DOHH2 (cell line): Measurements from ENCODE around the gene LAIR1.

Experiments
- H3F3A ChIP-seq: fragments of 200-600 bp; sonication (generic), shearing (Covaris generic); 2 replicates; pipeline ENCODE4 v1.6.0; 2016; ENCODE audit warnings: antibody characterized with exemption, mild to moderate bottlenecking; ENCODE audit not compliant: control insufficient read depth, insufficient read depth
- H3K27ac ChIP-seq: fragments of 200-600 bp; sonication (generic); 2 replicates; pipeline ENCODE4 v1.5.1; 2014; ENCODE audit warnings: low read depth, mild to moderate bottlenecking, low read length, moderate library complexity
- H3K27me3 ChIP-seq: fragments of 200-600 bp; sonication (generic); 2 replicates; pipeline ENCODE4 v1.6.1; 2014; ENCODE audit warnings: mild to moderate bottlenecking, low read length, mixed read lengths; ENCODE audit not compliant: control insufficient read depth
- H3K36me3 ChIP-seq: fragments of 200-600 bp; sonication (generic); 2 replicates; pipeline ENCODE4 v1.6.1; 2014; ENCODE audit warnings: mild to moderate bottlenecking, low read length, moderate library complexity, mixed read lengths; ENCODE audit not compliant: control insufficient read depth
- H3K4me1 ChIP-seq: fragments of 200-600 bp; sonication (generic); 2 replicates; pipeline ENCODE4 v1.6.1; 2014; ENCODE audit warnings: mild to moderate bottlenecking, low read length, mixed read lengths; ENCODE audit not compliant: control insufficient read depth
- H3K4me2 ChIP-seq: fragments of 200-600 bp; sonication (generic); 2 replicates; pipeline ENCODE4 v1.6.0; 2014; ENCODE audit warnings: mild to moderate bottlenecking, low read length, moderate library complexity
- H3K4me3 ChIP-seq: fragments of 200-600 bp; sonication (generic); 2 replicates; pipeline ENCODE4 v1.5.1; 2014; ENCODE audit warnings: mild to moderate bottlenecking, low read length, mixed read lengths
- H3K79me2 ChIP-seq: fragments of 200-600 bp; sonication (generic); 2 replicates; pipeline ENCODE4 v1.6.1; 2014; ENCODE audit warnings: mild to moderate bottlenecking, low read length, mixed read lengths; ENCODE audit not compliant: control insufficient read depth
- H3K9me2 ChIP-seq: fragments of 200-600 bp; sonication (generic); replicated peaks from 2 replicates; pipeline ENCODE4 v1.6.1; 2014; ENCODE audit warnings: mild to moderate bottlenecking, low read length, mixed read lengths; ENCODE audit not compliant: control insufficient read depth
- H3K9me3 ChIP-seq: fragments of 200-600 bp; sonication (generic); 2 replicates; pipeline ENCODE4 v1.6.1; 2014; ENCODE audit warnings: antibody characterized with exemption, low read length, mixed read lengths; ENCODE audit not compliant: control insufficient read depth, insufficient read depth
- H4K20me1 ChIP-seq: fragments of 200-600 bp; sonication (generic); 2 replicates; pipeline ENCODE4 v1.6.0; 2014; ENCODE audit warnings: low read depth, mild to moderate bottlenecking, antibody characterized with exemption, low read length, moderate library complexity; ENCODE audit not compliant: control insufficient read depth, insufficient read depth
- CTCF ChIP-seq: fragments of 200-600 bp; sonication (generic); IDR thresholded peaks from one replicate; pipeline ENCODE4 v1.5.1; 2014; ENCODE audit warnings: antibody characterized with exemption, mild to moderate bottlenecking, low read depth, low read length; ENCODE audit not compliant: poor library complexity, severe bottlenecking
- EZH2phosphoT487 ChIP-seq: fragments of 200-600 bp; sonication (generic); IDR thresholded peaks from 2 replicates; pipeline ENCODE4 v1.6.1; 2017; ENCODE audit warnings: borderline replicate concordance, mild to moderate bottlenecking, antibody characterized with exemption, low read length, moderate library complexity, mixed read lengths

Gene LAIR1, protein sequence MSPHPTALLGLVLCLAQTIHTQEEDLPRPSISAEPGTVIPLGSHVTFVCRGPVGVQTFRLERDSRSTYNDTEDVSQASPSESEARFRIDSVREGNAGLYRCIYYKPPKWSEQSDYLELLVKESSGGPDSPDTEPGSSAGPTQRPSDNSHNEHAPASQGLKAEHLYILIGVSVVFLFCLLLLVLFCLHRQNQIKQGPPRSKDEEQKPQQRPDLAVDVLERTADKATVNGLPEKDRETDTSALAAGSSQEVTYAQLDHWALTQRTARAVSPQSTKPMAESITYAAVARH

DNA sequence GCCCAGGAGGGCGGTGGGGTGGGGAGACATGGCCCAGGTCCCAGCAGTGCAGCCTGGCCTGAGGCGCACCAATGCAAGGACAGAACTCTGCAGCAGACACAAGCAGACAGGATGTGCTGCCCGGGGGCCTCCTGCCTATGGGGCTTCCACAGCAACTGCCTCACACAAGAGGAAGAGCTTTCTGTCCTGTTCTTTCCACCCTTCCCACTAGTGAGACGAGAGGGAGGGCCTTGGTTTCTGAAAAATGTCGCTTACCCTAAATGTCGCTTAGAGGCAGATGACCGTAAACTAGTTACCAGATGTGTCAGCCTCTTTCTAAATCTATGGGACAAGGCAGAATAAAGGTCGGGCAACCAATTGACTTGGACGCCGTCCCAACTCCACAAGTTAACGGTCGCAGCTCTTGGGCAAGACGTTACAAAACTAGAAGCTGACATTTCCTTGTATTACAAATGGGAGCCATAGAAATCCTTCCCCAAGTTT lies at the start of gene LAIR1:
Gene LAIR1 (minus strand): TSS at position 157 of the 483 bp plus-strand sequence. CDS start 127 bp downstream, at position 30.
- Histone ChIP-seq H3K27ac (no peak within 1 kb of the TSS), H4K20me1 (no peaks in the 10 kb centered on the region), H3K9me3 (no peaks in the 10 kb centered on the region), H3K36me3 (no peaks in the 10 kb centered on the region), H3K4me3 (no peak within 1 kb of the TSS), H3F3A (no peaks in the 10 kb centered on the region), H3K27me3 (peaks cover 45% of the 10 kb centered on the region), H3K79me2 (no peaks in the 10 kb centered on the region), H3K4me1 (peaks cover 45% of the 10 kb centered on the region), H3K9me2 (no peaks in the 10 kb centered on the region), H3K4me2 (peak within 1 kb of the TSS; percentile 37; the same call in 1 of the 2 replicates)
- TF ChIP-seq EZH2phosphoT487, result no peak
- TF ChIP-seq CTCF, result no peak

DNA sequence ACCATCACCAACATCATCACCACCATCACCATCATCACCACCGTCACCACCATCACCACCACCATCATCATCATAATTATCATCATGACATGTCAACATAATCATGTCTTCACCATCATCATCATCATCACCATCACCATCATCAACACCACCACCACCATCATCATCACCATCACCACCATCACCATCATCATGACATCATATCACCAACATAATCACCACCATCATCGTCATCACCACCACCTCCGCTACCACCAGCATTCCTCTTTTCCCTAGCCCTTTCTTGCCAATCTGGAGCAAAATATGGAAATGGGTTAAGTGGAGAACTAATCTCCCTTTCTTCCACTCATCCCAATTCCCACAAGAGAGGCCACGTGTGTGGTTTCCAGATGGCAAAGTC lies 49.4 kb upstream of the LAIR1 start:
- Histone ChIP-seq H3K4me3 (no peak overlapping the region), H3K79me2 (no peaks in the 10 kb centered on the region), H3F3A (no peaks in the 10 kb centered on the region), H3K9me3 (peaks cover 9% of the 10 kb centered on the region; the same call in 1 of the 2 replicates), H3K27ac (no peak overlapping the region), H4K20me1 (no peaks in the 10 kb centered on the region), H3K4me2 (no peak overlapping the region), H3K4me1 (no peaks in the 10 kb centered on the region), H3K27me3 (no peaks in the 10 kb centered on the region), H3K9me2 (no peaks in the 10 kb centered on the region), H3K36me3 (no peaks in the 10 kb centered on the region)
- no peak for TF ChIP-seq EZH2phosphoT487
- TF ChIP-seq CTCF, result no peak

DNA sequence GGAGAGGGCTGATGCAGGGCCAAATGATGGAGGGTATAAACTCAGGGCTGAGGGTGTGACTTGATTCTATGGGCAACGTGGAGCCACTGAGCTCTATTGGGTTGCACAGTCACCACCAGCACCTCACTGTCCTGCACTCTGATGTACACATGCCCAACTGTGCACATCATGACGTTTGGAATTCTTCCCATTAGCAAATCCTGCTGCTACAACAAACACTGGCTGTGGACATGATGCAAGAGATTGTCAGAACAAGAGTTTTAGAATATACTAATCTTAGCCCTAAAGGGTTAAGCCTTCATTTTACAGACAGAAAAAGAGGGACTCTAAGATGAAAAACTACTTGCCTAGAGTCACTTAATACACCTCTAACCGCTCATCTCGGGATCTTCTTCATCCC lies 48.1 kb upstream of the LAIR1 start:
- H3K27me3 ChIP-seq, result no peaks in the 10 kb centered on the region
- no peak for TF ChIP-seq CTCF
- no peak for TF ChIP-seq EZH2phosphoT487
- H3K4me2 ChIP-seq, result no peak overlapping the region
- H3K27ac ChIP-seq, result no peak overlapping the region
- H3K4me1 ChIP-seq, result no peaks in the 10 kb centered on the region
- peaks cover 14% of the 10 kb centered on the region for H3K9me3 ChIP-seq
- no peaks in the 10 kb centered on the region for H3K9me2 ChIP-seq
- no peaks in the 10 kb centered on the region for H3K79me2 ChIP-seq
- H4K20me1 ChIP-seq, result no peaks in the 10 kb centered on the region
- no peaks in the 10 kb centered on the region for H3K36me3 ChIP-seq
- H3K4me3 ChIP-seq, result no peak overlapping the region
- H3F3A ChIP-seq, result peaks cover 5% of the 10 kb centered on the region
